NCI-H187 (cell line): ENCODE measurements around the gene SLC22A17.

Experiments
- DNase-seq, 2 experiments: peaks; one replicate each; lab custom pipeline; 2025; lab: John Stamatoyannopoulos, UW

SLC22A17 gene

DNA sequence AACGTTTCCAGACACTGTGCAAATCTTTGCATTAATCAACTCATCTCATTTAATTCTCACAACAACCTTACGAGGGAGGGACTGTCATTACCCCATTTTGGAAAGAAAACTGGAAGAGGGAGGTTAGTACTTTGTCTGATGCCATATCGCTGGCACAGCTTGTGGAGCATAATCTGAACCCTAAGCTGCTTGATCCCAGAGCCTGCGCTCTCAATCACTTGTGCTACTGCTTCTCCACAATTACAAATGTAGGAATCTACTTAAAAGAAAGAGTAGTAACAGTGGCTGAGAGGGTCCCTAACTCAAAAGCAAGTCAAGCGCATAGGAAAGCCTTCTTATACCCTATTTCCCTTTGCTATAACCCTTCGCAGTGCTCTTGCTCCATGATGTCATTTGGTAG lies 9.1 kb upstream of the SLC22A17 start:
- DNase-seq, result no peak

DNA sequence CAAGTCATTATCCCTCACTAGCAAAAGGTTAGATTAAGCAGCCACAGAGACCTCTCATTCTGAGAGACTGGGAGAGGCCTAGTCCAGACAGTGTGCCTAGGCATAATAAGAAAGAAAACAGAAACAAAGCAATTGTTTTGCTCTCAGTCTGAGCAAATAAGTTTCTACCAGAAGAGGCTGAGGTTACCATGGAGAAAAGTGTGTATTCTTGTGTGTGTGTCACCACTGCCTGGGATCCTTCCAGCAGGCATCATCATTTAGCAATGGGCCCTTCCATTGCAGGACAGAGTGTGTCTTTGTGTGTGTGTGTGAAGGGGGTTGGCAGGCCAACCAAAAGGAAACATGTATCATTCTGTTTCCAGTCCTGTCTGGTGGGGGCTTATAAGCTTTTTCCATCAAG lies 8.6 kb upstream of the SLC22A17 start:
- DNase-seq, result no peak

DNA sequence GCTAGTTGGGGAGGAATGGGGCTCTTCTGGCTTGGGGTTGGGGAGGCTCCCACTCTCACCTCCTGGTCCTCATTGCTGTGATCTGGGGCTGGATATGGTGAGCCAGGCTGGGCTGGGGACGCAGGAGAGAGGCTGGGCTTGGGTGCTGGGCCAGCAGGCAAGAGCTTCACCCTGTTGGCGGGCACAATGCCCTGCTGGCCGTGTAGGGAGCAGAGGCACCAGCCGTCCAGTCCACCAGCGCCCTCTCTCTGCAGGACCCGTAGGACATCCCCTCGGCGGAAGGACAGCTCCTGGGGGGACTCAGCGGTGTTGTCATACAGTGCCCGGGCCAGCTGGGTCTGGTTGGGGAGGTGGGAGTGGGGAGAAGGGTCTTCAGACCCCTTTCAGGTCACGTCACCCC lies 7.8 kb upstream of the SLC22A17 start:
- no peak for DNase-seq

DNA sequence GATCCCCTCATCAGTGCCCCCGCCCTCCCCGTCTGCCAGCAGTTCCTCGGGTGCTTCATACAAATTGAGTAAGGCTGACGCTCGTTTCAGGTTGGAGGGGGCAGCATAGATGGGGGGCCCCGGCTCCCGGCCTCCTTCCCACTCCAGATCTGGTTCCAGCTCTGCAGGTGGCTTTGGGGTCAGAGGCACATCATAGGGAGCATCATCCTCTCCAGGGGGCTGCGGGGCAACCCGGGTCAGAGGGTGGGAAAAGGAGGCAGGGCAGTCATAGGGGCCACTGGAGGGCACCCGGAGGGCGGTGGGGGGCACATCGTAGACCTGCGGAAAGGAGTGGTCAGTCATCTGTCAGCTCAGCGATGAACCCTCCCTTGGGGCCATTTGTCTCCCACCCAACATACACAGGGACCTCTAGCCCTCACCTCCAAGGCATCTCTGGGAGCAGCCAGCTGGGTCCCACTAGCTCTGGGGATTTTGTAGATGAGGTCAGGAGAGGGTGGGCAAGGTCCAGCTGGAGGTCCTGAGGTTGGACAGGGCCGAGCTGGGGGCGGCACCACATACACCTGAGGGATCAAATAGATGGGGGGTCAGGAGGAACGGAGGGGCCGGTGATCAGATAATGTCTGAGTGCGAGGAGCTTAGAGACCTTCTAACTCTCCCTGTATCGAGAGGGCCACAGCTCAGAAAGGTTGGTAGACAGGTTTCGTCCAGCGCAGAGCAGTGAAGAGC lies 7.2 kb upstream of the SLC22A17 start:
- DNase-seq, result no peak

DNA sequence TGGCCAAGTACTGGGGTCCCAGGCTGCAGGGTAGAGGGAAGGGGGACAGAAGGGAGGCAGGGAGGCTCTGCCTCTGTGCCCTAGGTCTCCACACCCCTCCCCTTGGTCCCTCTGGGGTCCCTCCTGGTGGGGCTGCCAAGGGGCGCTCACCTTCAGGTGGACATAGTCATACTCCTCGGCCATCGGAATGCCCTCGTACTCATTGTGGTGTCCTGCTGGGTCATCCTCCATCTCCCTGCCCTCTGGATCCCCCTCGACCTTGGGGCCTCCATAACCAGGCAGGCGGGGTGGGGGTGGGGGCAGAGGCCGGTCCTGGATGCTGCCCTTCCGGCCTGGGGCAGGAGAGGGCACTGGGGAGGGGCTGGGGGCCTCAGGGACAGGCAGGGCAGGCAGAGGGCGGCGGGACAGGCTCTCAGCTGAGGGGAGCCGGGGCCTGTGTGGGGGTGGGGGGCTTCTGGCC lies 6.5 kb upstream of the SLC22A17 start:
- DNase-seq, result no peak

DNA sequence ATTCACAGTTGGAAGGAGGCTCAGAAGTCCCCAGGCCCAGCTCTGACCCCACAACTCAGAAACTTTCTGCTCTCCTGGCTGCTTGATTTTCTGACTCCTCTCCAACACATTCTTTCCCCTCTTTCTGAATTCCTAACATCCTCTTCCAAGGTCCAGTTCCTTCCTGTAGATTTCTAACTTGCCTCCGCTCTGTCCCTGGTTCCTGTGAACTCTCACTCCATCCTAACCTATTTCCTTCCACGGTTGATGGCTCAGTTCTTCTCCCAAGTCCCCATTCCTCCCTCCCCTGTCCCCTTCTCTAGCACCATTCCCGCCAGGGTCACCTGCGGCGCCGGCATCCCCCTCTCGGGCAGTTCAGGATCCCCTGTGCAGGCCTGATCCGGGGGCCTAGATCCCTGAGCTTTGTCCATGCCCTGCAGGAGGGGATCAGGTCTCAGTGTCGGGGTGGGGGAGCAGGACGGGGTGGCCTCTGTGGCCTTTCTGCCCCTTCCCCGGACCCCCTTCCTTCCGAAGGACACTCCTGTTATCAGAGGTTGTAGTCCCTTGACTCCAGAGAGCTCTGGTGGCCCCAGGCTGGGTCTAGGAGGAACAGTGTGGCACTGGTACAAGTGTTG lies 6.0 kb upstream of the SLC22A17 start:
- DNase-seq, result no peak

DNA sequence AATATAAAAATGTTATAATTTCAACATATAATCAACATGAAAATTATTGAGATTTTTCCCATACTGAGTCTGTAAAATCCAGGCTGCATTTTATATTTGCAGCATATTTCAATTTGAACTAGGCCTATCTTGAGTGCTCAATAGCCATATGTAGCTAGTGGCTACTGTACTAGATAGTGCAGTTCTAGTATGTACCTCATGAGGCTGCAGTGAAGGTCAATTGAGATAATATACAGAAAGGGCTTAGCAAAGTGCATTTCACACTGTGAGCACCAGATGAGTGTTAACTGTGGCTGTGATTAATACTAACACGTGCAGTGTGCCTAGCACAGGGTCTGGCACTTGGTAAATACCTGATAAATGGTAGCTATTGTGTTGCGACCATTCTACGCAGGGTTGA lies 5.4 kb upstream of the SLC22A17 start:
- DNase-seq, result no peak

DNA sequence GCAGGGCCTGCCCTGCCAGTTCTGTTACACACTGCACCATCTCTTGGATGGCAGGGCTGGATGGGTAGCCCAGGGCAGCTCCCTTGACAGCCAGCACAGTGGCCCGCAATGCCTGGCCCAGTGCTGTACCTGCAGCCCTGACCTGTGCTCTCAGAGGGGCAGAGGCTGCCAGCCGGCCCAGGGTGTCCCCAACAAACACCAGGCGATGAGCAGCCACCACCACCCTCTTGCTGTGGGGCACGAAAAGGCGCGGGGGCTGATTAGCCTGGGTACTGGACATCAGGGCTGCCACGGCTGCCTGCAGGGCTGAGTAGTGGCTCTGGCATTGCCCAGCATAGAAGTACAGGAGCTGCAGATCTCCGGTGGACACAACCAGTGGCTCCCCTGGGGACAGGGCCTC lies 4.6 kb upstream of the SLC22A17 start:
- DNase-seq, result no peak

DNA sequence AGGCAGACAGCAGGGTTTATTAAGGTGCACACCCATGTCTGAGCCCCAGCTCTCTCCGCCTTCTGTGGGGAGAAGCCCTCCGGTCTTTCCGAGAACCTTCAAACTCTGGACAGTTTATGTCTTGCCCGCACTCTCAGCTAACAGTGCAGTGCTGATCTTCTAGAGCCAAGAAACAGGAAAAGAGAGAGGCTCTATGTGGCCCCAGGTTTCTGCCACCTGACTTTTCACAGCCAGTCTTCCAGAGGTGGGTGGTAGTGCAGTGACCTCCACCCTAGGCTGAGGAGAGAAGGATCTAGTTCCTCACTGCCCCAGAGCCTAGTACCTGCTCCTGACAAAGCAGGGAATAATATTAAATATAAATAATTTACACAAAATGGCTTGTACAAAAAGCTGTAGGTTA lies 4.0 kb upstream of the SLC22A17 start:
- DNase-seq, result no peak

DNA sequence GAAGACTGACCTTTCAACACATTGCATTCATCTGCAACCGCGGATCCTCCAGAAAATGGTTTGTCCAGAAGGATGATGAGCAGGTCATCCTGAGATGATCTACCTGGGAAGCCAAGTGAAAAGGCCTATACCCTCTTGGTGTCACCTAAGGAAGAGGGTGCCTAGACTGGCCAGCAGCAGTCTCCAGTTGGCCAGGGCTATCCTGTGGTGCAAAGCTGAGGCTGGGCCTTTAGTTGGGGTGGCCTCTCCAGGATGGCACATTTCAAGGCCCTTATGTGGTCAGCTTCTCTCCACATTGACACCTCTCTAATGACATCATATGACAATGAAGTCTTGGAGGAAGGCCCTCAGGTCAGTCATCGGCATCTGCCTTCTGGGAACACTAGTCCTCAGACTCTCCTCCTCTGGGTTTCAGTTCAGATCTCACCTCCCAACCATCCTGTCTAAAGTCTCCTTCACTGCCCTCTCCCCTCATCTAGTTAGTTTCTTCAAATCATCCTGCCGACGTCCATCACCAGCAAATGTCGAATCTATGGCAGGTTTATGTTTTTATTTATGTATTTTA lies 3.3 kb upstream of the SLC22A17 start:
- no peak for DNase-seq

DNA sequence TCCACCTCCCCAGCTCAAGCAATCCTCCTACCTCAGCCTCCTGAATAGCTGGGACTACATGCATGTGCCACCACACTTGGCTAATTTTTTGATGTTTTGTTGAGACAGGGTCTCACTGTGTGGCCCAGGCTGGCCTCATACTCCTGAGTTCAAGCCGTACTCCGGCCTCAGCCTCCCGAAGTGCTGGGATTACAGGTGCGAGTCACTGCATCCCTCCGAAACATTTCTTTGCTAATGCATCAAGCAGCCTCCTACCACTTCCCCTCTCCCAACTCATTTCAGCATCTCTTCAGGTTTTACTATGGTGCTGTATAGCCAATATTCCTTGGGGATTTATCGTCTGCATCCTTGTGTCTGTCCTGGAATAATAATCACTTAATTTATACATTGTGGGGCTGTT lies 2.3 kb upstream of the SLC22A17 start:
- DNase-seq, result no peak

DNA sequence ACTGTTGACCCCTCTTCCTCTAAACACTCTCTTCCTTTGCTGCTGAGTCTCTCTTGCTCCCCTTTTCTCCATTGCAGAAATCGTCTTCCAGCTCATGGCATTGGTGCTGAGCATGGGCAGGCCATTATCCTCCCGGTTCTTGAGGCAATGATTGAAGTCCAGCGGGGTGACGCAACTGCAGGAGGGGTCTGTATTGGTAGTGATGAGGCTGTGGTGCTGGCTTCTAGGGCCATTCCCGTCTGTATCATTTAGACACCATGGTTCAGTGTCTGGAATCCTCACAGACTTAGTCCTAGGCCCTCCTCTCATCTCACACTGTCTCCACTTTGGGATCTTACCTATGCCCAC lies 720 bp upstream of the SLC22A17 start:
- no peak for DNase-seq

DNA sequence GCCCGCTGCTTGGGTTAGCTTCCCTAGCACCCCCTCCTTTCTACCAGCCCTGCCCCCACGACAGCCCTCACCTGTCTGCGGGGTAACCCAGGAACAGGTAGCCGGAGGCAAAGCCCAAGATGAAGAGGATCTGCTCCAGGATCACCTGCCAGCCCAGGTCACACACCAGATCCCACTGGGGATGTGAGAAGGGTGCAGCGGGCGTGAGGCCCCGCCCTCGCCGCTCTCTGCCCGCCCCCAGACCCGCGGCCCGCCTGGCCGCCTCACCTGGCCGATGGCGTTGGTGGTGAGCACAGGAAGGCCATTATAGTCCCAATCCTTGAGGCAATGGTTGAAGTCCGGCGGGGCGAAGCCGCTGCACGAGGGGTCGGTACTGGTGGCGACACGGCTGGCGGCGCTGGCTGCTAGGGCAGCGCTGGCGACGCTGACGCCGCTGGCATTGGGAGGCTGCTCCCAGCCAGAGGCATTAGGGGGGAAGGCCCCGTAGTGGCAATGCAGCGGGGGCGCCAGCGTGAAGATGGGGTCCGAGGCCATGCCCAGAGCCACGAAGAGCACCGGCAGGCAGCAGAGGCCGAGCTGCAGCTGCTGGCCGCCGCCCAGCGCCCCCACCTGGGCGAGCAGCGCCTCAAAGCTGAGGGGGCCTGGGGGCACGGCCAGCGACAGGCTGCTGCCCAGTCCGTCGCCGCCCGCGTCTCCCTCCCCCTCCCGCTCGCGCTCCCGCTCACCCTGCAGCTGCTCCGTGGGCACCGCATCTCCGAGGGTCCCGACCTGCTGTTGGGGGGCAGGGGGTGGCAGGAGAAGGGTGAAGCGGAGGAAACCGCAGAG lies 794 bp downstream of the SLC22A17 start:
- DNase-seq, result no peak

DNA sequence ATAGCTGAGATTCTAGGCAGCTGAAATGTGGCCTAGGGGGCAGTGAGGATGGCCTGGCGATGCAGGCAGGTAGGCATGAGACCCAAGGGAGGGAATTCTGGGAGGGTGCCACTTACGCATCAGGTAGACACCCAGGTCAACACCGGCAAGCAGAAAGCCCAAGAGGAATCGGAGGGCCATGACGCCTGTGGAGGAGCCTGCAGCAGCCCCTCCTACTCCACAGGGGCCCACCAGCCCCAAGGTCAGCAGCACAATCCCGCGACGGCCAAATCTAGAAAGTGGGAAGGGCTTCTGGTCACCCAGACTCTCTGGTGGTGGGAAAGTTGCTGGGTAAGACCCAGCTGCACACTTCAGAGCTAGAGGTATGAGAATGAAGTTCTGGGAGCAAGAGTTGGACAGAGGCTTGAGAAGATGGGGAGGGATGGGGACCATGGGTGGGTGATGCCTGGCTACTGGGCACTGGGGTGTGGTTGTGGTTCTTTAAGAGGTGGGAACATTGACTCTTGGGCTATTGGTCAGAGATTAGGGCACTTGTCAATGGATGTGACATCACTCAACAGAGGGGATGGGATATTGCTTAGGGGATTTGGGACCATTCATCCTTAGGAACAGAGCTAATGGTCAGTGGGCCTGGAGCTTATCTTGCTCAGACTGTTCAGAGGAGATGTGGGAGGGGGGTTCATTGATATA lies 3.4 kb downstream of the SLC22A17 start:
- no peak for DNase-seq

DNA sequence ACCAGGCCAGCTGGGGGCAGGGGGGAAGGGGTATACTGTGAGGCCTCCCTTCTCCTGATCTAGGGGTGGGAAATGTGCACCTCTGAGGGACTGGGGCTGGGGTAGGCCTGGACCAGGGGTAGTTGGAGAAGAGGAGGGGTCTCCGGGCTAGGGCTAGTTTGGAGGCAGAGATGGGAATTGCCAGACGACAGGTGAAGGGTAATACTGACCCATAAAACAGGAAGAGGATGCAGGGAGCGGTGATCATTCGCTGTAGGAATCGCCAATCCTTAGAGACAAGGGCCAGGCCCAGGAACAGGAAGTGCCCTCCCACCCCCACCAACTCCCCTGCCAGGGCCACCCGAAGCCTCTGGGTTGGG lies 4.4 kb downstream of the SLC22A17 start:
- no peak for DNase-seq

DNA sequence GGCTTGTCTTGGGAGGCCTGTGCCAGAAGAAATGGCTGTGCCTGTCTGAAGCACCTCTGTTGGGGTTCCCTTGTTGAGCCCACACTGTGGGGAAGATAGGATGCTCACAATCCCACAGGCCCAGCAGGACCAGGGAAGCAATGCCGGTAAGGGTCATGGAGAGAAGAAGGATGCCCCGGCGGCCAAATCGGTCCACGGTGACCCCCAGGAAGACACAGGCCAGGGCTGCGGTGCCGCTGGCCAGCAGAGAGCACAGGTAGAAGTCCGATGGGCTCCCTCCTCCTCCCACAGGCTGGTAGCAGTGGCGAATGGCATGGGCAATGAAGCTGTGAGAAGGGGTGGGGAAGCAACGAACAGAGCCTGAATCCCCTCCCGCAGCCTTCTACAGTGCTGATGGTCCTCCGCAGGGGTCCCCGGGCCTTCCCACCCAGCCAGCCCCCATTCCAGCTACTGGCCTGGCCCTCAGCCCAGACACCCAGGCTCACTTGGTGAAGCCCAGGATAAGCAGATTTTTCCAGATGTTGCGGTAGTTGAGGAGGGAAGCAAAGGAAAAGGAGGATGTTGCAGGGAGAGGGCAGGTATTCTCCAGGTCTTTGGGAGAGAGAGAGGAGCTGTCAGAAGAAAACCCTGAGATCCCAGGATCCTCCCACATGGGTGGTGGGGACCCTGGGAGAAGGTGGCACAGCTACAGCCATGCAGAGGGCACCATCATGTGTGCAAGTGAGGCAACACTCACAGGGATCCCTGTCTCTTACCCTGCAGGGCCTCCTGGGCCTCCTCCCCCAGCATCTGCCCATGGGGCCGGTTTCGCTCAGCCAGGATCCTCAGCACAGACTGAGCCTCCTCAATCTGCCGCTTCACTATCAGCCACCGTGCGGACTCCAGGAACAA lies 5.0 kb downstream of the SLC22A17 start:
- no peak for DNase-seq

DNA sequence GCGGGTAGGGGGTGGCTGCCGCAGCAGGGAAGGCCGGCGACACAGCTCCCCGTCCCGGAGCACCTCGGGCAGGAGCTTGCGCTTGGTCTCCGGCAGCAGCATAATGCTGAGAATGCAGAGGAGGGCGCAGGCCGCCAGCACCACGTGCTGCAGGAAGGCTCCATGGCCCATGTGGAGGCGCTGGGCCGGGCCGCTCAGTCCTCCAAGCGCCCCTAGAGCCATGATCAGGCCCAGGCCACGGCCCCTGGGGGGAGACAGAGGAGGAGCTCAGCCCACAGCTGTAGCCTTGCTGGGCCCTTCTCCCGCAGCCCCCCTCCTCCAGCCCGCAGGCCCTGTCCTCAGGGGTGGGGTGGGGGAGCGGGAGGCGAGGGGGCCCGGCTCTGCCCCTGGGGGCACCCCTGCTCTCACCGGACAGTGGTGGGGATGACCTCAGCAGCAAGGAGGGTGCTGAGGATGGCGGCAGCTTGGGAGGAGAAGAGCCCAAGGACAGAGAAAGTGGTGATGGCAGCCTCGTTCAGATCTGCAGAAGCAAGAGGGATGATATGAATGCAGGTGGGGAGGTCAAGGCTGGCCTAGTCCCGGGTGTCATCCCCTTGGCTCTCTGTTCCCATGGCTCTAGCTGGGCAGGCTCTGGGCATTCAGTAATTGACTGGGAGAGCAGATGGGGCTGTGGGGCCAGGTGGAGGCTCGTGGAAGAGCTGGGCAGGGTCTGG lies 5.8 kb downstream of the SLC22A17 start:
- no peak for DNase-seq

DNA sequence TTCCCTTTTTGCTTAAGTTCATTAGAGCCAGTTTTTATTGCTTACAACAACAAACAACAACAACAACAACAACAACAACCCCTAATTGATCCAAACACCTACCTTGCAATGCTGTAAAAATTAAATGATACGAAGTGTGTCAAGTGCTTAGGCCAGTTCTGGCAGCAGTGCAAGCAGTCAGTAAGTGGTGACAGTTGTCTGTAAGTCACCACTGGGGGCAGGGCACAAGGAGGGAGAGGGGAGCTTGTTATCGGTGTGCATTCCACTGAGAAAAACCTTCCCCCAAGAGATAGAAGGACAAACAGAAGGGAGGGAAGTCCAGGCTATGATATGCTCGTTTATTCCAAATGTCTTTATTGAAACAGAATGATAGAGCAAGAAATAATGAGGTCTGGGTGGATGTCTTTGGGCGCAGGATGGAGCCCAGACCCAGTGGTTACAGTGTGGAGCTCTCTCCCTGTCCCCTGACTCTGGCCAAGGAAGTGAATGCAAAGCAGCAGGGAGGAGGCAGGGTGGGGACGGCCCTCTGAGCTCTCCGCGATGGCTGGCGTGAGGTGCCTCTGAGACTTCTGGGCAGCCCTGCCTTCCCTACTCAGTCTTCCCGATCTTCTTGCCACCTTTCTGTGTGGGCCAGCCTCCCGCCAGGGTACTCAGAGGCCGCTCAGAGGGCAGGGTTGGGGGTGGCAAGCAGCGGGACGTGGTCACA lies 6.5 kb downstream of the SLC22A17 start:
- no peak for DNase-seq

DNA sequence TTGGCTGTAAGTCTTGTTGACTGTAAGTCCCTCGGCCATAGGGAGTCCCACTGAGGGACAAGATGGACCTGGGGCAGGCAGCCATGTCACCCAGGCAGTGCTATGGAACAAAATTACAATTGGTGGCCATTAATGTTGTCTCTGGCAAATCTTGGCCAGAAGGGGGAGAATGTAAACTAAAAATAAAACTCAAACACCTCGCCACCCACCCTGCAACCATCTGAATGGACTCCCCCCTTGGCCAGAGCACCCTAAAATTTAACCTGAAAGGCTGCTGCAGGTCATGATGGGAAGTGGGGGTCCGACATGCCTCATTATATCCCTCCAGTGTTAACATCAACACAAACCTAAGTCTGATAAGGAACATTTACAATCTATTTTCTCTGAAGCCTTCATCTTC lies 8.2 kb downstream of the SLC22A17 start:
- DNase-seq, result no peak
